ENCODE measurements around the gene UNC119.
"Not testable (repeated sequence)": the region's sequence is repeated elsewhere in the genome, so short reads cannot be mapped to it uniquely, and the experiment has no call there.

Gene UNC119

GRCh38 chr17:28552176-28552999 is at the start of gene UNC119:
UNC119 (minus strand) TSS chr17:28552624; CDS start chr17:28552557, 67 bp downstream.
- DNase-seq, result peak; percentile 34 to 75

- DNase-seq, result peak in 1 of 2 experiments; percentile 51
Observed at GRCh38 chr17:28599311-28600184, 47.1 kb upstream of the UNC119 start.

- DNase-seq, result peak; percentile 86 to 93
Observed at GRCh38 chr17:28598799-28599310, 46.4 kb upstream of the UNC119 start, which contains the start of gene SPAG5. SPAG5 (minus strand) TSS chr17:28599025; CDS start chr17:28598946, 79 bp downstream.

GRCh38 chr17:28598389-28598788 is 46.0 kb upstream of the UNC119 start:
- DNase-seq, result no peak

GRCh38 chr17:28597606-28598383 is 45.4 kb upstream of the UNC119 start:
- DNase-seq, result no peak

GRCh38 chr17:28592260-28592659 is 39.8 kb upstream of the UNC119 start:
- DNase-seq, result no peak

- DNase-seq, result no peak
Observed at GRCh38 chr17:28585851-28586250, 33.4 kb upstream of the UNC119 start.

GRCh38 chr17:28584434-28584833 is 32.0 kb upstream of the UNC119 start:
- no peak for DNase-seq

GRCh38 chr17:28582513-28582912 is 30.1 kb upstream of the UNC119 start:
- no peak for DNase-seq

GRCh38 chr17:28580959-28581358 is 28.5 kb upstream of the UNC119 start:
- no peak for DNase-seq

- DNase-seq, result no peak
Observed at GRCh38 chr17:28579526-28579925, 27.1 kb upstream of the UNC119 start.

GRCh38 chr17:28578246-28579195 is 26.1 kb upstream of the UNC119 start:
- no peak for DNase-seq

- DNase-seq, result no peak
Observed at GRCh38 chr17:28577466-28577824, 25.0 kb upstream of the UNC119 start.

GRCh38 chr17:28576758-28577465 is 24.5 kb upstream of the UNC119 start, which contains the start of gene ALDOC:
ALDOC (minus strand) TSS chr17:28576895; CDS start chr17:28575532, 1,363 bp downstream.
- DNase-seq, result peak; percentile 91 to 97

GRCh38 chr17:28576016-28576415 is 23.6 kb upstream of the UNC119 start:
- not testable (repeated sequence) for DNase-seq

- no peak for DNase-seq
Observed at GRCh38 chr17:28575126-28575795, 22.8 kb upstream of the UNC119 start.

- DNase-seq, result no peak
Observed at GRCh38 chr17:28574526-28574925, 22.1 kb upstream of the UNC119 start.

- DNase-seq, result no peak
Observed at GRCh38 chr17:28573966-28574480, 21.6 kb upstream of the UNC119 start.

GRCh38 chr17:28573521-28573920 is 21.1 kb upstream of the UNC119 start:
- no peak for DNase-seq

GRCh38 chr17:28573040-28573380 is 20.6 kb upstream of the UNC119 start:
- no peak for DNase-seq
